Measurements from ENCODE around the gene PRAMEF14.
"Not testable (repeated sequence)": the region's sequence is repeated elsewhere in the genome, so short reads cannot be mapped to it uniquely, and the experiment has no call there.

DNA sequence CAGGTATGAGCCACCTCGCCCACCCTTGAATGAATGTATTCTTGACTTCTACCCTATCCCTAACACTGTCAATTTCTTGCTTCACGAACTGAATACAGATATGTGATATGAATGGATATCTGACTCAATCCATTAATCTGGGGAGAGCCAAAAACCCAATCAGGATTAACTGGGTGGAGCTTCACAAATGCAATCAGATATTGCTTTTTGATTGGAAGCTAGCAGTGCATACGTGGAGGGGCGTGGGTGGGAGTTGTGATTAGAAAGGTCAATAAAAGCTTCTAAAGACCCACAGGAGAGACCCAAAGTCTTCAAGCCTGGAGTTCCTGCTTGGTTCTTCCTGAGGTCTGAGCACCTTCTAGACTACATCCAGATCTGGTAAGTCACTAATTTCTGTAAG, 31.7 kb downstream of the PRAMEF14 start, which contains the start of gene PRAMEF15:
- TF ChIP-seq CTCF (conservative IDR thresholded peaks at IDR 0.05); ZFX (IDR thresholded peaks at IDR 0.05): not testable (repeated sequence)
